Activated CD4-positive, CD25-positive, alpha-beta regulatory T cell treated with anti-CD3 and anti-CD28 coated beads, Interleukin-2, amount 50 U/mL, for 16 hours (primary cell): ENCODE results near the gene AHDC1.
"Not testable (repeated sequence)": the region's sequence is repeated elsewhere in the genome, so short reads cannot be mapped to it uniquely, and the experiment has no call there.

ENCODE experiments used
- DNase-seq: peaks from one replicate; pipeline ENCODE4 v3.0.0-alpha.2; 2020; ENCODE audit warnings: low read depth, low spot score

AHDC1 gene

DNA sequence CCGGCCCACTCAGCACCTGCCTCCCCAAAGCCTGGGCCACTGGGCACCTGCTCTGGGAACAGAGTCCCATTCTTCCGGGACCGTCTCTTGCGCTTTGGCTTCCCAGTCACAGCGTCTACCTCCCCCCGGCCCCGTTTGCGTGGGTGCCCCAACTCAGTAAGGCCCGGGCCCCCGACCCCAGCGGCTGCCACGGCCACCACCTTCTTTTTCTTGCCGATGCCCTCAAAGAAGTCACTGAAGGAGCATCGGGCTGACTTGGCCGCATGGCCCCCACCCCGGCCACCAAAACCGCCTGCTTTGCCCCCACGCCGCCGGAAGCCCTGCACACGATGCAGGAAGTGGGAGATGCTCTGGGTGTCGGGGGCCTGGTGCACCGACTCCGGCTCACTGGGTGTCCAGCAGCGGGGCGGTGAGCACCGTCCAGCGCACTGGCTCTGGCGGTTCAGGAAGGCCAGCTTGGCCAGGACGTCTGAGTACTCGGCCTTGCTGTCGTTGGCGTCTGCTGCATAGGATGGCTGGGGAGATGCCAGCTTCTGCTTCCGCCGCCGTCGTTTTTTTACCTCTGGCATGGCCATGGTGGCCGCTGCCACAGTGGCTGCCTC lies 54.0 kb downstream of the AHDC1 start:
- DNase-seq = no peak

DNA sequence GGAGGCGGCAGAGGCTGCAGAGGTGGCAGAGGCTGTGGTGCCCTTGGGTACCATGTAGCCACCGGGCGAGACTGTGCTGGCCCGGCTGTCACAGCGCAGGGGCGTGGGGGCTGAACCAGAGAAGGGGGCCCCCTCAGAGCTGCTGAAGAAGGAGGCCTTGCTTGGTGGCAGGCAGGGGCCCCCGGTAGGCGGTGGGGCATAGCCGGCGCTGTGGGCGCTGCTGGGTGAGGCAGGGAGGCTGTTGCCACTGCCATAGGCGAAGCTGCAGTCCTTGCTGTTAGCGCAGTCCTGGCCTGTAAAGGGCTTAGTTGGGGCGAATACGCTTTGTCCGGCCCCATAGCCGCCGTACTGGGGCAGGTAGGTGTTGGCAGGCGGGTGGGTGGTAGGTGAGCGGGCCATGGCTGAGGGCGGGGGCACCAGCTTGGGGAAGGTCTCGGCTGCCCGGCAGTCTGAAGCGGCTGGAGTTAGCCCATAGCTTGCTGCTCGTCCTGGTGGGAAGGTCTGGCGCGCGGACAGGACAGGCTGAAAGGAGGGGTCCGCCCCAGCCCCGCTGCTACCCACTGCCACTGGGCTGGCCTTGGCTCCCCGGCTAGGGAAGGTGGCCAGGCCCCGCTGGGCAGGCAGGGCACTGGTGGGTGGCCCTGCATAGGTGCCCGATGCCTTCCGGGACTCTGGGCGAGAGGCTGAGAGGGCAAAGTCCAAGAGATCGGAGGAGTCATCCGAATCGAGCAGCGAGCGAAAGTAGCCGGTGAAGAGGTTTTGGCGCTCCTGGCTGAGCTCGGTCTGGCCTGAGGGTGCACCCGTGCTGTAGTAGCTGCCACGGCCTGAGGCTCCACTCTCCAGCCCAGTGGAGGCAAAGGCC lies 54.9 kb downstream of the AHDC1 start:
- no peak for DNase-seq

DNA sequence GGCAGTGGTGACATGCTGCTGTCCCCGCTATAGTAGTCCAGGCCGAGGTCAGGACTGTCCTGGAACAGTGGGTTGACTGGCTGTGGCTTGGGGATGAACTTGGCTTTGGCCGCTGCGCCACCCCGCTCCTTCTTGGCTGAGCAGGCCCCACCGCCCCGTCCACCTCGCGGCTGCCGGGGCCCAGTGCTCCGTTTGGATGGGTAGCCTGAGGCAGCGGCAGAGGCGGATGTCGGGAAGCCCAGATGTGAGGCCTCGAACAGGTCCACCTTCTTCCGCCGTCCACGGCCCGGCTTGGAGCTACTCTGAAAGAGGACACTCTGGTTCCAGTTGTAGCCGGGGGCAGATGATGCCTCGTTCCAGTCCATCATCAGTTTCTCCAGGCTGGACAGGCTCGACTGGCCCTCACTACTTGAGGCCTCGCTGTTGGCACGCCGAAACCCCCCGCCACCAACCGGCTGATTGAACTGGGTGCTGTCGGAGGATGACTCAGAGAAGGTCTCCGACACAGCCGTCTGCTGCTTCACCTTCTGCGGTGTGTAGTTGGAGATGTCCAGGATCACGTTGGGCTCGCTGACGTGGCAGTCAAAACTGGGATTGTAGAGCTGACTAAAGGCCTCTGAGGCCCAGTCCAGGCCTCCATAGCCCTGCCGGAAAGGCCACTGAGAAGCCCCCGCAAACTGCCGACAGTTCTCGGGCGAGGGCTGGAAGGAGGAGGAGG lies 55.6 kb downstream of the AHDC1 start:
- no peak for DNase-seq

DNA sequence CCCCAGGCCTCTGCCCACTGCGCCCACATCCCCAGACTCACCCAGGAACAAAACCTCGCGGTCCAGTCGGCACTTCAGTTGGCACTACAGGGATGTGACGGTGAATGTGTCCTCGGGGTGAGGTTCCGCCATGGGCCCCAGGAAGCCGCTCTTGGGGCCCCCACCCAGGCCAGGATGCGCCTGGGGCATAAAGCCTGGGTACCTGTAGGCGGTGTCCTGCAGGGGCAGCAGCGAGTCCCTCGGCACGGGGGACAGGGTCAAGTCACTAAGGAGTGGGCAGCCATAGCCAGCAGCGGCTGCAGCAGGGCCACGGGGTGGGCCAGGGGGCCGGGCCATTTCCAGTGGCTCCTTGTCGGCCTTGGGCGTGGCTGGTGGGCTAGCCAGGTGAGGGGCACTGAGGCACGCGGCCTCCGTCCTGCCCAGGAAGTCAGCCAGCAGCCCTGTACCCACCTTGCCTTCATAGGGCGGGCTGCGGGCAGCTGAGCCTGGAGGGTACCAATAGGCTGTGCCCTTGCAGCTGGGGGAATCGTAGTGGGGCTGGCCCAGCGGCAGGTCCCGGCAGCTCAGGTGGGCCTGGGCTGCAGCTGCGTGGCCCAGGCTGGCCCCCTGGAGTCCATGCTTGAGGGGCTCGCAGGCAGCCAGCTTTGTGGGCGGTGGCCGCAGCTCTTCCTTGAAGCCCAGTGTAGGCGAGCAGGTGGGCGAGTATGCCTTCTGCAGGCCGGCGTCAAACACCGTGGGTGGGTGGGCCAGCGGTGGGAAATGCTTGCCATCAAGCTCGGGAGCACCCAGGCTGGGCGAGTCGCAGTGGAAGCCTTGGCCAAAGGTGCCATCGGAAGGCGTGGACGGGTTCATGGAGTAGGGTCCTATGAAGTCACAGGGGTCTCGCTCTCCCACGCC lies 56.5 kb downstream of the AHDC1 start:
- no peak for DNase-seq

DNA sequence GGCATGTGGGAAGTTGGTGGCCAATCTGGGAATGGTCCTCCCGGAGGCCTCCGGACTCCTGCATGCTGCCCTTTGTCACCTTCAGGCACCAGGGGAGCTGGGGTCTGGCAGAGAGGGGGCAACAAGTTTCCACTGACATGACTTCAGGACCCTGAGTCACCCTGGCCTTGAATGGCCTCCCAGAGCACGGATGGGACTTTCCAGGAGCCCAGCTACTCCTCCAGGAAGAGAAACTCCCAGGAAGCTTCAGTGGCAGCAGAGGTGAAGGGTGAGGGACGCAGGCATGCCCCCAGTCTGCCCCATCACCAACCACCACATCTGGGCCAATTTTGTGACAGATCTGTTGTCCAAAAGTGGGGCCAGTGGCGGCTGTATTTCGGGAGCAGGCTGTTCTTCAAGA lies 58.1 kb downstream of the AHDC1 start:
- DNase-seq = no peak

DNA sequence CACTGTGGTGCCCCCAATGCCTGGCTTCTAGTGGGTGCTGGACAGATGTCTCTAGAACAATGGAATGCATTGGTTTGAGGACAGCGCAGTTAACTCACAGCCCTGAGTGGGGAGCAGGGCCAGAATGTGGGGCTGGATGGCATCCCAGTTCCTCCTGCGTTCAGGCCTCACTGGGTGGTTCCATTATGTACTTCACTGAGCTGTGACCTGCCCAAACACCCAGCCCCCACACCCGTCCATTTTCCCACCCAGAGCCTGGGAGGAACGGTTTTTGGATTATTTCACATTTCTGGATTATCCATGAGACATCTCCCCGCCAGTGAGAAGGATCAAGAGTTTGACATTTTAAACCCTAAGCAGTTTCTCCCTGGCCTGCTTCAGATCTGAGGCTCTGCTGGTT lies 58.7 kb downstream of the AHDC1 start:
- no peak for DNase-seq

DNA sequence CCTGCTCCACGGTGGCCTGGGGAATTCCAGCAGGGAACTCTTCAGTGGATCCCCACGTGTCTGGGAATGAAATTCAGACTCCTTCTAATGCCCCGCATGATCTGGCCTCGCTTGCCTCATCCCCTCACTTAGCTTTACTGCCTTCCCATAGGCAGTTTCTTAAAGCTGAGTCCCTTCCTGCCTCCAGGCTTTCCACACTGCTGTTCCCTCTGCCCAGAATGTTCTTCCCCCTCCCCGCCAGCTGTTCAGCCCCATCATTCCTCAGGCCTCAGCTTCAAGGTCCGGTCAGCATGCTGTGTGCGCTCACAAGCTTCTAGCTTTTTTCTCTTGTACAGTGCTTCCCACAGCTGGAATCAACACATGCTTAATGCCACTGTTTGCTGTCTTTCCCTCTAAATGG lies 59.1 kb downstream of the AHDC1 start:
- DNase-seq = no peak

DNA sequence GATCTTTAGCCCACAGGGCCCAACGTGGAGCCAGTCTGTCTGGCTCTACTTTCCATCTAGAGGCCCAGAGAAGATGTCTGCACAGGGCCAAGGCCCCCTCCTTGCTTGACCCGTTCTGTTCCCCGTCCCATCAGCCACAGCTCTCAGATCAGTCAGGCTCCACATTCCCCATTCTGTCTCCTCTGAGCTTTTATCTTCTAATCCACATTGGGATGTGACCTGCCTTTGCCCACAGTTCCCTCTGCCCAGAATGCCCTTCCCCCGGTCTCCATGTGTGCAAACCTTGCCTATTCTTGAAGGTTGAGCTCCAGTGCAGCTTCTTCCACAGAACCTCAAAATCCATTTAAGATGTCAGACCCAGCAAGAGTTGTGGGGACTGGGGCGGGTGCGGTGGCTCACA lies 60.7 kb downstream of the AHDC1 start:
- no peak for DNase-seq

DNA sequence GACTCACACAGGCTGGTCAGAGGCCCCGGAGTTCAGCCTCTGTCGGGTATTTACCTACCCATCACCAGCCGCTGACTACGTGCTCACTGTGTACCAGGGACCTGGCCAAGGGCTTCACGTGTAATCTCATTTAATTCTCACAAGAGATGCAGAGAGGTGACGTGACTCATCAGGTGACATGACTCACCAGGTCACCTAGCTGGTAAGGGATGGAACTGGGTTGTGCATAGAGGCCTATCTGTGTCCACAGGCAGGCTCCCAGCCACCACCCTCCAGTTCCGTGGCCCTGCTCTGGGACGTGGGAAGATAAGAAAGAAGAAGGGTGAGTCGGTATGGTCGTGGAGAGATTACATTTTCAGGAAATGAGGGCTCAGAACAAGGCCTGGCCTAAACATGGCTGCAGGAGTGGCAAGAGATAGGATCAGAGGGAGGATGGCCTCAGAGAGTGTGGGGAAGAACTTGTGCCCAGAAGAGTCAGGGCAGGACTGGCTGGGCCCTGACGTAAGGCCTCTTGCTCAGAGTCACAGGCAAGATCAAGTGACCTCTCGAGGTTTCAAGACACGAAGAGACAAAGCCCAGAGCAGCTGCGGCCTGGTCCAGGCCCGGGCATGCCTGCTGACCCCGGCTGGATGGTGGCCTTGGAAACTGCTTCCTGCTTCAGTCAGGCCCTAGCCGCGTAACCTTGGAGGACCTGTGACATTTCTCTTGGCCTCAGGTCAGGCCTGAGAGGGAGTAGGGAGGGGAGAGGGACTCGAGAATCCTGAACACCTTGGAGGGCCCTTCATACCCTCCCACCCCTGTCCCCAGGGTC lies 61.3 kb downstream of the AHDC1 start:
- DNase-seq = no peak

DNA sequence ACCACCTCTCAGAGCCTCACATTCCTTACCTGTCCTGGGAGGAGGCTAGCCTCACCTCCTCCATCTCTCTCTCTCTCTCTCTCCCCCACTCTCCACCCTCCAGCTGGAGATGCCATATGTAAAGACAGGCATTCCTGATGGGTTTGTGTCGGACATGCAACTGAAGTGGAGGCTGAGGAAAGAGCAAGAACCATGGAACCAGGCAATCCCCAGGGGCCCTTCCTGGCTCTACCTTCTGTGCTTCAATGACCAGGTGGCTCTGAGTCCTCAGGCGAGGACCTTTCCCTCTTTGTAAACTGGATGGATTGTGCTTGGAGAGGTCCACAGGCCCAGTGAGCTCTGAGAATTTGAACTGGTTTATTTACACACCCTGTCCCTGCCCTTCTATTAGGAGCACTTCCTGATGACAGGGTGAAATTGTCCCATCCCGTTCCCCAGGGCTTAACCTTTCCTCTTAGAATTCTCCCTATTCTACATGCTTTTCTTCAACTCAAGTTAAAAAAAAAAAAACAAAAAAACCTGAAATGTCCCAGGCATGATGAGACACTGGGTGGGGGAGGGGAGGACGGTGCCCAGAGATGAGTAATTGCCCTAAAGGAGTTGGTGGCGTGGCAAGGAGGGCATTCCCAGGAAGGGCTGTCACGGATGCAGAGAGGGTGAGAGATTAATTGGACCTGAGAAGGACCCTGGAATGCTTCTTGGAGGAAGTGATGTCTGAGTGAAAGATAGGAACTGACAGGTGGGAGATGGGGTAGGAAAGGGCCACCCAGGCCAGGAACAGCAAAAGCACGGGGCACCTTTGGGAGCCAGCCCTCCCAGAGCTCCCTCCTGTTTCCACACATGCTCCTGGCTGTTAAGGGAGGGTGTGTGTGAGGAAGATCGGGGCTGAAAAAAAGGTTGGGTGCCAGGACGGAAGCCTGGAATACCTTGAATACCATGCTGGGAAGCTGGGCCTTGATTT lies 63.8 kb downstream of the AHDC1 start:
- DNase-seq = no peak

DNA sequence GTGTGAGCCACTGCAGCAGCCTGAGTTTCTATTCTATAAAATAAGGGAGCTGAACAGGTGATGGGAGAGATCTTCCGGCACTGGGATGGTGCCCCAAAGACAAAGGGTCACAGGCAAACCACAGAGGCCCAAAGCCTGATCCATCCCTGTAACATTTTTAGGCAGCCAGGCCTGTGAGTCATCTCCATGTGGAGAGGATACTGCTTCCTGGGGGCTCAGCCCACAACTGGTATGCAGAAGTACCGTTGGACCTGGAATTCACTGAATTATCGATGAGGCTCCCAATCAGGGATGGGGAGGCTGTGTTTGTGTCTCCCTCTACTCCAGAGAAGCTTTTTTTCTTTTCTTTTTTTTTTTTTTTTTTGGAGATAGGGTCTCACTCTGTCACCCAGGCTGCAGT lies 65.2 kb downstream of the AHDC1 start:
- no peak for DNase-seq

DNA sequence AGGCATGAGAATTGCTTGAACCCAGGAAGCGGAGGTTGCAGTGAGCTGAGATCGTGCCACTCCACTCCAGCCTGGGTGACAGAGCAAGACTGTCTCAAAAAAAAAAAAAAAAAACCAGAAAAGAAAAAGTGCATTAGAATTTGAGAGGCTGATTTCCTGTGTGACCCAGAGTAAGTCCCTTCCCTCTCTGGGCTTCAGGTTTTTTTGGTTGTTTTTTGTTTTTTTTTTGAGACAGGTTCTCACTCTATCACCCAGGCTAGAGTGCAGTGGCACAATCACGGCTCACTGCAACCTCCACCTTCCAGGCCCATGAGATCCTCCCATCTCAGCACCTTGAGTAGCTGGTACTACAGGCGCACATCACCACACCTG lies 65.7 kb downstream of the AHDC1 start:
- DNase-seq = not testable (repeated sequence)

DNA sequence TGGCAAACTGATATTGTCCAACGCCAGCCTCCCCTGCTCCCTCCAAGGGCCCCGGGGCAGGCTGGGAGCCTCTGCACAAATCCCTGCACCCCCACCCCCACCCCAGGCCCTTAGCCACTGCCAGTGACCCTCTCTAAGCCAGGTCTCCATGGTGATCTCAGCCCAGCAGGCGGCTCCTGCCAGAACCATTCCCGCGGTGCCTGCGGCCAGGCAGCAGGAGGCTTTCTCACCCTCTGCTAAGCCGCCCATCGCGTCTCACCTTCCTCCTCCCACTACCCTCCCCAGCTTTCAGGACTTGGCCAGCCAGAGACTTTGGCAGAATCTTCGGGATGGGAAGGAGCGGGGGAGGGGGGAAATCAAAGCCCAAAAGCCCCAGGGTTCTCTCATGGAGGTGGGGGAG lies 67.2 kb downstream of the AHDC1 start:
- no peak for DNase-seq

DNA sequence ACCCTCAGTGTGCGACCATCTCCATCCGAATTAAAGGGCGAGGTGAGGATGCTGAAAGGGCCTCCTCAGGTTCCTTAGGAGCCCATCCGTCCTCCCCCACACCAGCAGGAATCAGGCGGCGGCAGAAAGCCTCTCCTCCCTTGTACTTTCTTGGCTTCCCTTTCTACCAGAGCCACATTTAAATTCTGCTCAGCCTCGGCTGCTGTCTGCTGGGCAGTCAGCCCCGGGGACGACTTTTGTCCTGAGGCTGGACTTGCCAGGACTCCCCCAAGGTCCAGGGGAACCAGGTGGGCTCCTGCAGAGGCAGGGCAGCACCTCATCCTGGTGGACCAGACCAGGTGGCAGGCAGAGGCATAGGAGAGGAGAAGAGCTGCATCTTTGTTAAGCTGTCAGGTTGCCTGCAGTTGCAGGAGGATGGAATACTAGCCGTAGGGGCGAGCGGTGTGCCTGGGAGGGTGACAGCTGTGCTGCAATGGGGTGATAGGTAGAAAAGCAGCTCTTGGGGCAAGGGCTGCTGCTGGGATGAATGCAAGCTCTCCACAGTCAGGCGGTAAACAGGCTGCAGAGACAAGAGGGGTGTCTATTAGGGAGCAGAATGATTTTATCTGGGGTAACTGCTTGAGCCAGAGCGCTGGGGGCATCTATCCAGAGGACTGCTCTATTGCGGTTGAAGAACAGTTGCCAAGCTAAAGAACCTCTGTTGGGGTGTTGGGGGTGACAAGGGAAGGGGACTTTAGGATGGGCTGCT lies 67.8 kb downstream of the AHDC1 start:
- no peak for DNase-seq

DNA sequence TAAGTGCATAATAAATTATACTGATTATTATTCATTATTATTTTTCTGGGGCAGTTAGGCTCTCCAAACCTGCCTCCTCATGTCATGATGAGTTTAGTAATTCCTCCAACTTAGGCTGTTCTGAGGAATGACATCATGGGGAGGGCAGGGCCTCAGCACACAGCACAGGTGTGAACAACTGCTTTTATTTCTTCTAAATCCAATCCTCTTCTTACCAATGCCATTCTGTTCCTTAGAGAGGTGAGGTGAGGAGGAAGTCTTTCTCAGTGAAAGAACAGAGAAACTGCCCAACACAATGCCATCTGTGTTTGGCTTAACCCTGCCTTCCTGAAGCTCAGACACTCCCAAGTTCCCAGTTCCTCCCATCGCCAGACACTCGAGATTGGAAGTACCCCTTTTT lies 68.6 kb downstream of the AHDC1 start:
- DNase-seq = no peak

DNA sequence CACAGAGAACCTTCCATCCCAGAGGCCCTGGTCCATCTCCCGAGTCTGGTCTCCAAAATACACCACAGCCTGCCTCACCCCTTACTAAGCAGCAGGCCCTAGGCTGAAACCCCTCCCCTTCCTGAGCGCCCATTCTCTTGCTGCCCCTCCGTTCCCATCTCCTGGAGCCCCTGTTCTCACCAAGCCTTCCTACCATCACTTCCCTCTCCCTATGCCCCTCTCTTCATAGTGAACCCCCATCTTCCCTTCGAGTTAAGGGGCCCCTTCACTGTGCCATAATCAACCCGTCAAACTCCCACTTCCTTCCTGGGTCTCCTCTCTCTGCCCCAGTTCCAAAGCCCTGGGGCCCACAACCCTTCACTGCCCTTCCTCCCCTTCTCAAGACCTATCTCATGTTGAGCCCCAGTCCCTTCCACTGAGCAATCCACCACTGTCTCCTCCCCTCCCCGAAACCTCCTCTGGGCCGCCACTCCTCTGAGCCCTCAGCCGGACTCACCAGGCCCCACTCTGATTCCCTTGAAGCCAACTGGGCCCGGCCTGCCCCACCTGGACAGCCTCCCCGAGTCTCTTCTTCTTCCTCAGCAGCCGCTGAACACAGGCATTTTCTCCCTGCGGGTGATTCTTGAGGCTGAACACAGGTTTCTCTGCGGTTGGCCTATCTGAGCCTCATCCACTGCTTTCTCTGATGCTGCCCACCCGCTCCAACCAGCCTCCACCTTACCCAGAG lies 71.8 kb downstream of the AHDC1 start:
- DNase-seq = no peak

DNA sequence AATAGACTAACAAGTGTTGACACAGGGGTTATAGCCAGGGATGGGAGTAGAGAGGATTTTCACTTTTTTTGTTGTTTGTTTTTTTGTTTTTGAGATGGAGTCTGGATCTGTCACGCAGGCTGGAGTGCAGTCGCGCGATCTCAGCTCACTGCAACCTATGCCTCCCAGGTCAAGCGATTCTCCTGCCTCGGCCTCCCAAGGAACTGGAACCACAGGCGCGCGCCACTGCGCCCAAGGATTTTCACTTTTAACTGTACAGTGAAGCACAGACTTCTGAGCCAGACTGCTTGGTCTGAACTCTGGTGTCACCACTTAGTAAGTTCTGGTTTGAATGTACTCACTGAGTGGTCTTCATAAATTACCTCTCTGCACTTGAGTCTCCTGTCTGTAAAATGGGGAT lies 73.8 kb downstream of the AHDC1 start:
- DNase-seq = no peak

DNA sequence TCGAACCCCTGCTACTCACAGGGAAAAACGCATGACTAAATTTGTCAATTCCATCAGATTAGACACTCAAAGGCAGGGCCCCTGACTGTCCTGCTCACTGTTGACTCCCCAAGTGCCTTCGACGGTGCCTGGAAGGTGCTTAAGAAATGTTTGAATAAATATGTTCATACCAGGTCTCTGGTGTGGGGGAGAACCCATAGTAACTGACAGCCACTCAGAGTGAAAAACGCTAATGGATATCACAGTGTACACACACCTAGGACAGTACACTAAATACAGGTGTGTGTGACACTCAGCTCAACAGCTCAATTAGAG lies 74.3 kb downstream of the AHDC1 start:
- DNase-seq = no peak
